T1000 (cell line): Measurements from ENCODE around the gene DENND1A.
"Not testable (repeated sequence)": the region's sequence is repeated elsewhere in the genome, so short reads cannot be mapped to it uniquely, and the experiment has no call there.

Experiments
- DNase-seq: peaks from one replicate; lab custom pipeline; 2025; ENCODE audit warnings: mixed read lengths; lab: John Stamatoyannopoulos, UW

DENND1A gene

GRCh38 chr9:123821619-123822018 is 108.3 kb downstream of the DENND1A start:
- no peak for DNase-seq

DNA sequence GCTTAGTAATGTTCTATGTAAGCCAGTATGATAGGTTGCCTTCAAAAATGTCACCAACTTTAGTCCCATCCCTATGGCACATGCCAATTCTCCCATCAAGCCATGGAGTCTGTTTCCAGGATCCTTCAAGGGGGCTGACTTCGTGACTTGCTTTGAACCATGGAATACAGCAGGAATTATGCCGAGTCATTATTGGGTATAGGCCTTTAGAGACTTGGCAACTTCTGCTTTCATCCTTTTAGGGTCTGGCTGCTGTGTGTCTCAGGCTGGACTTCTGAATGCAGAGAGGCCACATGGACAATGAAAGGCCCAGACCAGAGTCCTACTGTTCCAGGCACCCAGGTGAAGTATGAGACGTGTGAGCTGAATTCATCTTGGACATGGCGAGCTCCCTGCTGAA is 109.8 kb downstream of the DENND1A start:
- DNase-seq = no peak

DNA sequence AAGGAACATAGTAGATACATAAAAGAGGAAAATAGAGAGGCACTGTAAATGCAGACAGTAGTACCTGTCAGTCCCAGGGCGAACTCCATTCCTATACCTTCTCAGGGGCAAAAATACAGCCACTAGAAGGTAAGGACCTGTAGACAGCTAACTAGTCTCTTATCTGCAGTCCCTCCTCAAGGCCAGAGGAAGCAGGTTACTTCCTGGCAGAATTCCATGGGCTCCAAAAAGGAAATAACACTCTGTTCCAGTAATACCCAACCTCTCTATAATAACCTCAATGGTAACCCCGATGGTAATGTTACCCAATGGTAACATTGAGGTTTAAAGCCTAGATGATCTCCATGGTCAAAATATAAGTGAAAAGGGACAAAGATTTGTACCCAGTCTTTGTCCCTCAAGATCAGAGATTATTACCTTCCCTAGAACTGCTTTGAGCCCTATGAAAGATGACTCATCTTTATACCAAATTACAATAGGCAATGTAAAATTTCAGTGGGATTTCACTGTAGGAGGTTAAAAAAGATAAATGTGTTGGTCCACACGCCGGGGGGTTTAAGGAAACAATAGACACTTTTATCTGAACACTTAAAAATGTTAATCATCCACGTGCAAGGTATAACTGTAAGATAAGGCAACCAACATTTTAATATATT is 113.0 kb downstream of the DENND1A start:
- no peak for DNase-seq

- not testable (repeated sequence) for DNase-seq
Observed at GRCh38 chr9:123815856-123816255, 114.1 kb downstream of the DENND1A start.

DNA sequence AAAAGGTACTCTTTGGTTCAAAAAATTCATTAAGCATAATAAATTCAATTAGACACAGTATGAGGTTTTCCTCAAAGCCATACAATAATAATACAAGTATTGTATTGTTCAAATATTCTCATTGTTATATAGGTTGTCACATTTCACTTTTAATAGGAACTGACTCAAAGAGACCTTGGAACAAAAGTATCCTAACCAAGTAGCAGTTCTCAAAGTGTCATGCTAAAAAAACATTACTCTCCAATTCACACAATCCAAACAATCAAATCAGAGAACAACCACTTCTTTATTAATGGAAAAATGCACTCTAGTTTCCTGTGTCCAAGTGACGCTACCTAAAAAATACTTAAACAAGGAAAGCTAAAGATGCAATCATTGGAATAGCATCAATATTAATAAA is 115.4 kb downstream of the DENND1A start:
- no peak for DNase-seq

GRCh38 chr9:123812984-123813383 is 116.9 kb downstream of the DENND1A start:
- DNase-seq = no peak

DNA sequence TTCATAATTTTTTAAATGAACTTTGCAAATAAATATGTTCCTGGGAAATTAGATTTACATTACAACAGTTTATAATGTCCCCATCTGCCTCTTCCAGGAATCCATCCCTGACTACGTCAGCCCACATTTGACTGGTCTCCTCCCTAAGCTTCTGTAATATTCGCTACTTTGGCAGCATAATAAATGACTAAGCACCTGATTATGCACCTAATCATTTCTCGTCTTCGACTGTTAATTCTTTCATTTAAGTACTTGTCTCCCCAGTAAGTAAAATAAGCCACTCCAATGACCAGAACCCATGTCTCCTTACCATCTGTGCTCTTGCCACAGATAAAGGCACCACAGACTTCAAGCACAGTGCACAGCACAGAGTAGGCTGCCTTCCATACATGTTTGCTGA is 122.7 kb downstream of the DENND1A start:
- DNase-seq = no peak

DNA sequence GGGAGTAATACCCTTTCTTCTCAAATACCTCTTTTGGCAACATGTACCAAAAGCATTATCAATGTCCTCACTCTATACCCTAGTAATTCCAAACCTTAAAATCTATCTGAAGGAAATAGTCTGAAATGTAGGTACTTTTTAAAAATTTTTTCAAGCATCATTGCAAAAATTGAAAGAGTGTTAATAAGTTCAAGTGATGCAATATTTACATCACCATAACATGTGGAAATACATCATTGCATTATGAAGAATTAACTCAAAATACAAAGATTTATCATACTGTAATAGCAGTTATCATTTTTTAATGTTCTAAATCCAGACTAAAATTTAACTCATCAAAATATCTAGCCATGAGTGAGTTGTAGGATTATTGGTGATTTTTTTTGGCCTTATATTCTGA is 123.1 kb downstream of the DENND1A start:
- DNase-seq = no peak

- no peak for DNase-seq
Observed at GRCh38 chr9:123798195-123798594, 131.7 kb downstream of the DENND1A start.

DNA sequence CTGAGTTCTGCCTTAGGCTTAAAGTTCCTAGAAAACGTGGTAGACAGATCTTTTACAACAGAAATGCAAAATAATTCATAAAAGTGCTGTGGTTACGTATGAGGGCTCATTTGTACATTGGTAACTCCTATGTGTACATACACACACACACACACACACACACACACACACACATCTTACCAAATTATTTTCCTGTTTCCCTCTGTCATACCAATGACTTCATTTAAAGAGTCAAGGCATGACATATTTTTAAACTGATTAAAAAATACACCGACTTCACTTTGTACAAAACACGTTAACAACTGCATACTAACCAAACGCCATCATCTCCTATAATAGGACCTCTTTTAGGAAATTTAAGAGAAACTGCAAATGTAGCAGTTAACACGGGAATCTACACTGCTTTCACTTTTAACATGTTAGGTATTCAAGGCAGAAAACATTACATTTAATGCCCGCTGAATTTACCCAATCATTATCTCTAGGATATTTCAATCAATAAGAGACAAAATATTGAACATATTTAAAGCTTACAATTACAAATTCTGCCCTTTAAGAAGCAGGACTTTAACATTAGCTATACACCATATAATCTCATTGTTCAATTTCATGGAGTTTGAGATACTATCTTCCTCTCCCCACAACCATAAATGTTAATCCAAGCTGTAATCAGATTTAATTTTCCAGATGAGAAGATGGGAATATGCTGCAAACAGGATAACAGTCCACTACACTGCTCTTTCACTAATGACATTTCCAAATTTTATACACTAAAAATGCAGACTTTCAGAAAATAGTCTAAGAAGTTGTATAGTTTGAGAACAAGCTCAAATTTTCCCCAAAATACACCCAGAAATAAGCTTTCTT is 133.1 kb downstream of the DENND1A start:
- no peak for DNase-seq

GRCh38 chr9:123796094-123796493 is 133.8 kb downstream of the DENND1A start:
- DNase-seq = no peak

GRCh38 chr9:123795336-123795735 is 134.6 kb downstream of the DENND1A start:
- DNase-seq = no peak

DNA sequence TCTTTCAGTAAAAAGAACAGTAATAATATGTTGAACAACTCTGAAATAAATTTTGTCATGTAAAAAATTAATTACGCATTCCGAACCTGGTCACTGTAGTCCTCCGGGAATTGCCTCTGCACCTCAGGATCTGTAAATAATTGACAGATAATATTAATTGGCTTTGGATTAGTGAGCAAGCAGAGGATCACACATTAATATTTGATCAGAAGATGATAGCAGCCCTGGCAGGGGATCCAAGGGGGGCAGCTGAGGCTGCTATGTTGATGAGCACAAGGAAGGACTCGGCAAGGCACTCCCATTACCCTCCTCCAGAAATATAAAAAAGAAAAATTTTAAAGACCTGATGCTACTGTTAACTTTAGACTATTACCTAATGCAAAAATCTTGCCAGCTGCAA is 137.4 kb downstream of the DENND1A start:
- no peak for DNase-seq

GRCh38 chr9:123789554-123790292 is 140.2 kb downstream of the DENND1A start:
- no peak for DNase-seq

DNA sequence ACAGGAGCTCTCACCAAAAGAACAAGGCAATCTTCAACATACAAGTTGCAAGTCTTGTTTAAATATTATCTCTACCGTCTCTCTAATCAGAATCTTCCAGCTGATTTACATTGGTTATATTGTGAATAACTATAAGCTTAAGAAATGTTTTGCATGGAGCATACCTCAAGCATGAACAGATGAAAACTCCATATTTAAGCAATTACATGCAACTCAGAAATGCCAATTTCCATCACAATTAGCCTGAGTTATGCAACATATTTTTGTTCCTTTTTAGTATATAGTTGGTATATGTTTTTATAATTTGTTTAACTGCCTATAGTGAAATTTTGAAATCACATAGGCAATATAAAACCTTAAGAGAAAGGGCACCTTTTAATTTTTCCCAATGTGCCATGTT is 142.5 kb downstream of the DENND1A start:
- no peak for DNase-seq

- no peak for DNase-seq
Observed at GRCh38 chr9:123784518-123784917, 145.4 kb downstream of the DENND1A start.

- DNase-seq = no peak
Observed at GRCh38 chr9:123778232-123778902, 151.6 kb downstream of the DENND1A start.

- DNase-seq = no peak
Observed at GRCh38 chr9:123776708-123777537, 153.0 kb downstream of the DENND1A start.

- DNase-seq = no peak
Observed at GRCh38 chr9:123775289-123776284, 154.3 kb downstream of the DENND1A start.

DNA sequence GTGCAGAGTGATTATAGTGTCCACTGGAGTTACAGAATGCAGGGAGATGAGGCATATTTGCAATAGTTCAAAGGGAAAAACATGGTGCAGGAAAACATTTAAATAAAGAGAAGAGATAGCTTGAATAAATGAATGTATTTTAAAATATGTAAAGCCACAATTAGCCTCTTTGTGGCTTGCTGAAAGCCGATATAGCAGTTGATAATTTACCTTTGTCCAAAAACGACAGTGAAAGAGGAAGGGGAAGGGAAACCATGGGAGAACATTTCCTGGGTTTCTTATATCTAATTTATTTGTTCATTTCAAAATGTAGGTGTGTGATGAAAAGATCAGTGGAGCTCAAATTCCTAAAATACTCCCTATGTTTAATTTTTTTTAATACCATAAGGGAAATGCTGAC is 156.1 kb downstream of the DENND1A start:
- DNase-seq = no peak
